Lung microvascular endothelial cell (primary cell): ENCODE data around the gene DAD1. TPM values are rescaled to one million over a fixed set of nuclear protein-coding genes. Genes with fewer than 3 reads are reported as not detected.
"Not testable (repeated sequence)": the region's sequence is repeated elsewhere in the genome, so short reads cannot be mapped to it uniquely, and the experiment has no call there.

Experiments
- DNase-seq, 2 donors: peaks; one replicate each; pipeline versions ENCODE4 v3.0.0 to v3.0.0-alpha.2; 2010; ENCODE audit warnings: low read depth in 2 of 2
- total RNA-seq: library from RNA; depleted of rRNA; stranded (reverse); fragments of >200 nt; gene quantifications from 2 replicates; pipeline ENCODE4 v1.2.1, GENCODE V29; 2014

The DAD1 gene
- total RNA-seq, result 300 and 362 TPM in 2 replicates

DNA sequence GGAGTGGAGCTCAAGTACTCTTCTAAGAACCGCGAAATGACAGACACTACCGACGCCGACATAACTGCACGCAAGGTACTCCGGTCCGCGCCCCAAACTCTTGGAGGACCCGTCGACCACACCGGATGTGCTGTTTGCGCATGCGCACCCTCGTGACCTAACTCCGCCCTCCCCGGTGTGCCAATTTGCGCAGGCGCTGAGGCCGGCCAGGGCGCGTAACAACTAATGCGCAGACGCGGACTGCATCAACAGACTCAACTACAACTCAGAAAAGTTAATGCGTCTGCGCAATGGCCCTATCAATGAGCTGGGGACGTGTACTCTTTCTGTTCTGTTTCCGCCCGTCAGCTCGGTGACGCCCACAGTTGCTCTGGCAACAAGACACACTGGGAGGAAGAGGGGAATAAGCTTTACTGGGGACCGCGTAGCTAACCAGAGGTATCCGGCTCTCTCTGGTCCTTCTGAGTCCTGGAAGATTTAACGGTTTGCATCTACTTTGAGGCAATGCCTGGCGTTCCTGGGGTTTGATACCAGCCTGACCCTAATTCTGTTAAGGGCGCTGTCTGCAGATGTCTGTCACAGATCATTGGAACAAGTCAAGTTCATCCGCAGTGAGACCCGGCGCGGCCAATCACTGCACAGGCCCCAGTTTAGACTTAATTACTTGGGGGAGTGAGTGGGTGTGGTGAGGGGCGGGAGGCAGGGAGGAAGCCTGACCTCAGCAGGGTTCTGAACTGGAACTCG lies at the start of gene DAD1:
TSS of gene DAD1 (minus strand) at position 129 of the 744 bp plus-strand sequence. CDS start at position 62, 67 bp downstream.
- peak; percentile 100 for DNase-seq

DNA sequence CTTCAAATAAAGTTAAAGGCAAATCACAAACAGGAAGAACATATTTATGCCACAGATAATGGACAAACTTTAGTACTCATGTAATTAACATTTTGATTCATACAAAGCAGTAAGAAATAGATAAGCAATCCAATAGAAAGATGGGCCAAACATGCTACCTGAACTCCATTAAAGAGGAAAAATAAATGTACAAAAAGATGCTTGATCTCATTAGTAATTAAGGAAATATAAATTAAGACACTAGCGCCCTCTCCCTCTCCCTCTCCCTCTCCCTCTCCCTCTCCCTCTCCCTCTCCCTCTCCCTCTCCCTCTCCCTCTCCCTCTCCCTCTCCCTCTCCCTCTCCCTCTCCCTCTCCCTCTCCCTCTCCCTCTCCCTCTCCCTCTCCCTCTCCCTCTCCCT lies 47.0 kb upstream of the DAD1 start:
- not testable (repeated sequence) for DNase-seq

DNA sequence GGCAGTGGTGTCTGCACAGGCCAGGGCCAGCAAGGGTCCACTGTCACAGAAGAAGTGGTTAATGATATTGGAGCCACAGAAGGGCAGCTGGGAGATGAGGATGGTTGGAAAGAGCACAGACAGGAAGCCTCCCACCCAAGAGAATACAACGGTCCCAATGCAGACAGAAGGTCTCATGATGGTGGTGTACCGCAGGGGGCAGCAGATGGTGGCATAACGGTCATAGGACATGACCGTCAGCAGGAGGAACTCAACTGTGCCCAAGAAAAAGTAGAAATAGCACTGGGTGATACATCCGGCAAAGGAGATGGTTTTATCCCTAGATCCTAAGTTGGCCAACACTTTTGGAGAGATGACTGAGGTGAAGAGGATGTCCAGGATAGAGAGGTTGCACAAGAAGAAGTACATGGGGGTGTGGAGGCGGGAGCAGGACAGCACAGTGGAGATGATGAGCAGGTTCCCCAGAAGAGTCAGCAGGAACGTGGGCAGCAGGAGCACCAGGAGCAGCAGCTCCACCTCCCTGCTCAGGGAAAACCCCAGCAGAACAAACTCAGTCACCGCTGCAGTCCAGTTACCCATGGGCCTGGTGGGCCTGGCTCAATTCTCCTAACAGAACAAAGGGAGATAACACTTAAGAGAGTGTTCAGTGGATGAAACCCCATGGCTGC lies 45.3 kb upstream of the DAD1 start:
- DNase-seq, result no peak

DNA sequence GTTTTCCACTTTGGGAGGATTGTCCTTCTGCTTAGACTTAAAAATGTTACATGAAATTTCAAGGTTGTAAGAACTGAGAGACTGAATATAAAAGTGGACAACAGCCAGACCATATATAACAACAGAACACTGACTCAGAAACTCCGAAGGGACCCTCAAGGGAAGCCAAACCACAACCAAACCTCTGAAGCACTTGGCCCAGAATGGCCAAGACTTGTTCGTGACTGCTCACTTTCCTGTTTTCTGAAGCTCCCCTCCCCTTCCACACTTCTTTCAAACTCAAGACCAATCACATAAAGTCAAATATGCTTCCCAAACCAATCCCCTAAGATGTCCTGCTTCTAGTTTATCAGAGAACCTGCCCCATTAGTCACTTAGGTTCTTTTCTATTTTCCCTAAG lies 41.5 kb upstream of the DAD1 start:
- DNase-seq, result peak in 1 of 2 donors; percentile 54

DNA sequence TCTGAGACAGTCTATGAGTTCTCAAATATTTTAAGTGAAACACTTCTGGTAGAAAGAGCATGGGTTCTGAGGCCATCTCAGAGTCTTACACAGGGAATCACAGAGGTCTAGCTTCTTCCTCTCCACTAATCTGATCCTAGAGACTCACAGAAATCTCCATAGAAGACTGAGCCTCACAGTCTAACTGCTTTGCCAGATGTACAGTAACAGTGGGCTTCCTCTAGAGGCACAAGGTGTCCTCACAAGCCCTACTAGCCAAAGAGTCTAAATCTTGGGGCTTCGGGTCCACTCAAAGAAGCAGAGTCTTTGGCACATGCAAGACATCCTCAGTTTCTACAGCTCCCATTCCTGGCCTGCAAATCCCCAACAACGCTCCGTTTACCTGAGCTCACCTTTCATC lies 41.0 kb upstream of the DAD1 start:
- DNase-seq, result no peak

DNA sequence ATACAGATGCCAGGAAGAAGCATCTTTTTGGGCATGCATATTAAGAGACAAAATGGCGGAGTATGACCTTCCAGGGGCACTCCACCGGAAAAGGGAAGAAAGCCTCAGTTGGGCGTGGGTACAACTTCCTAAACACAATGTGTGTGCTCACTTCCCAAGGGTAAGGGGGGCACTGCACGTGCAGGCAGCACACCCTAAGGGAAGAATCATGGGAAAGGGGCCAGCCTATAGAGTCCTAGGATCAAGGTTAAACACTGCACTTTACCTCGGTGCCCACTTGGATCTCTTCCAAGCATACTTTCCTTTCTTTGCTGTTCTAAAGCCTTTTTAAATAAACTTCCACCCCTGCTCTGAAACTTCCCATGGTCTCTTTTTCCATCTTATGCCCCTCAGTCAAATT lies 40.3 kb upstream of the DAD1 start:
- no peak for DNase-seq

DNA sequence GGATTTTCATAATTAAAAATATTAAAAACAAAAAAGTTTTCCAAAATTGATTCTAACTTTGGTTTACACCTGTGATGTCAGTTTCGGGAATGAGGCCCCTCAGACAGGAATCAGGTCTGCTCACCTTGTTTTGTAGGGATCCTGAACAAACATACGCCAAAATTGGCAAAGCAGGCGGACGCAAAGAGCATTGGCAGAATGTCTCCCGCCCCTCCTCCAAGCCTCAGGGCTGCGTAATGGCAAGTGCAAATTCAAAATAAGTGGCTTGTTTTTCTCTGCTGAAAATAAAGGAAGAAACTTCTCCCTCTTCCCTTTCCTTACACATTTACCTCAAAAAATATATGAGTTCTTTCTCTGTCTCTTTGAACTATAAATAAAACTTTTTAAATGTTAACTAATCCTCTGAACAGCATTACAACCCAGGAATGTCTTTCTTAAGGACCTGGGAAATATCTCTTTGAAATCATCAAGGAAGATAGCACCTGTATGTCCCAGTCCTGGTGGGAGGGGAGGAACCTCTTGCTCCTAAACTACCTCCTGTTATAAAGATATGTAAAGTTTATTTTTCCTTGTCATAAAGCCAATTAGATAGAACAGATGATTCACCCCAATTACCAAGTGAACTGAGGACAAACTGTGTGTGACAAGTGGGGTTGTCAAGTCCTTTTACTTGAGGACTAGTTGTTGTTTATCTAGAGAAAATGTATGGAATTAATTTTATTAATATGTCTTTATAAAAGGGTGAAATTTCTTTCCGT lies 38.7 kb upstream of the DAD1 start:
- DNase-seq, result no peak

DNA sequence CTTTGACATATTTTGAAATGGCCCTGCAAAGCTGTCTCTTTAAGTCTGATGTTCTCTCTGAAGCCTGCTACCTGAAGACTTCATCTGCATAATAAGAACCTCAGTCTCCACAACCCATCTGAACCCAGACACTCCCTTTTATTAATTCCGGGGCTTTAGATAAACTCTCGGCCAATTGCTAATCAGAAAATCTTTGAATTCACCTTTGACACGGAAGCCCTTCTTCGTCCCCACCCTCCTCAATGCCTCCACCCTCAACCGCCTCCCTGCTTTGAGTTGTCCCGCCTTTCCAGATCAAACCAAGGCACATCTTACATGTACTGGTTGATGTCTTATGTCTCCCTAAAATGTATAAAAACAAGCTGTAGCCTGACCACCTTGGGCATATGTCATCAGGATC lies 37.6 kb upstream of the DAD1 start:
- no peak for DNase-seq

DNA sequence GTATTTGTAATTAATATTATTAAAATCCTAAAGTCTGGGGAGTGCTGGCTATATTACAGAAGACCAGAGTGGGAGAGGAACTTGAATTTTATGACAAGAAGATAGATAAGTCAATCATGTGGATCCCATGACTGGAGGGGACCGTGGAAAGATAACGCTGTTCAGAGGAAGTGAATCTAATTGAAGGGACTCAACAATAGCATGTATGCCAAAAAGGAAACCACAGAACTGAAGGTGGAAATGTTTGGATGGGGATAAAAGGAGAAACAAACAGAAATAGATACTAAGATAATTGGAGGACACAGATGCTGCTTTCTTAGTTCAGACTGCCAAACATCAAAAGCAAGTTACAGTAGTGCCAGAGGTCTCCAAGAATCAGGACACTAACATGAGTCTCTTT lies 34.0 kb upstream of the DAD1 start:
- peak; percentile 54 to 63 for DNase-seq

DNA sequence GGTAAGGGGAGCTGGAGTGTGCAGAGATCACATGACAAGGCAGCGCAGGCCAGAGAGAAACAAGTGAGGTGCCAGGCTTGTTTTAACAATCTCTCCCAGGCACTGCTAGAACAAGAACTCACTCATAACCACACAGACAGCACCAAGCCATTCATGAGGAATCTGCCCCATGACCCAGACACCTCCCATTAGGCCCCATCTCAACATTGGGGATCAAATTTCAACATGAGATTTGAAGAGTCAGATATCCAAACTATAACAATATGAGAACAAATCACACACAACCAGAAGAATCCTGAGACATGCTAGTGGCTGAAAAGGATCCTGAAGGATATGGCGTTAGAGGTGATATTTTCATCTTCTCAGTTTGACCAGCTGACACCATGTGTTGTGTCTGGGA lies 33.2 kb upstream of the DAD1 start:
- DNase-seq, result no peak

DNA sequence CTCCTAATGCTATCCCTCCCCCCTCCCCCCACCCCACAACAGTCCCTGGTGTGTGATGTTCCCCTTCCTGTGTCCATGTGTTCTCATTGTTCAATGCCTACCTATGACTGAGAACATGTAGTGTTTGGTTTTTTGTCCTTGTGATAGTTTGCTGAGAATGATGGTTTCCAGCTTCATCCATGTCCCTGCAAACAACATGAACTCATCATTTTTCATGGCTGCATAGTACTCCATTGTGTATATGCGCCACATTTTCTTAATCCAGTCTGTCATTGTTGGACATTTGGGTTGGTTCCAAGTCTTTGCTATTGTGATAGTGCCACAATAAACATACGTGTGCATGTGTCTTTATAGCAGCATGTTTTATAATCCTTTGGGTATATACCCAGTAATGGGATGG lies 26.7 kb upstream of the DAD1 start:
- DNase-seq, result not testable (repeated sequence)

DNA sequence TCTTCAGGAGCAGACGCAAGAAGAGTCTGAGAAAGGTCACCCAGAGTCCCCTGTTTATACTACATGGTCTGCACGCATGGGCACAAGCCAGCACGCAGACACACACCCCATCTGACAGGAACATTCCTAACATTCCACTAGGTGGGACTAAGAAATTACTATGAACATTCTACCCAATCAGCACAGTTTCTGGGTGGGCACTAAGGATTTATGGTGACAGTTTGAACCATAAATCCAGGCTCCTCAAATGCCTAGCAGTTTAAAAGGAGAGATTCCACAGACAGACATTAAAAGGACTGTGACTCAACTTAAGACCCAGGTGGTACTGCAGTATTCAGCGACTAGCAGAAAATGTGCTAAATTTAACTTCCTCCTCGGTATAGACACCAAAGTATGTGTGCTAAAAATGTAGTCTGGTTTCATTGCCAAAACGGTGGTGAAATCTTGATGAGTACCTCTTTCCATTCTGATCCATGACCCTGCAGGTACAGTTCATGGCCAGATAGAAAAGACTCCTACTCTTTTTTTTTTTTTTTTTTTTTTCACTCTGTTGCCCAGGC lies 25.3 kb upstream of the DAD1 start:
- DNase-seq, result peak; percentile 90 to 96

DNA sequence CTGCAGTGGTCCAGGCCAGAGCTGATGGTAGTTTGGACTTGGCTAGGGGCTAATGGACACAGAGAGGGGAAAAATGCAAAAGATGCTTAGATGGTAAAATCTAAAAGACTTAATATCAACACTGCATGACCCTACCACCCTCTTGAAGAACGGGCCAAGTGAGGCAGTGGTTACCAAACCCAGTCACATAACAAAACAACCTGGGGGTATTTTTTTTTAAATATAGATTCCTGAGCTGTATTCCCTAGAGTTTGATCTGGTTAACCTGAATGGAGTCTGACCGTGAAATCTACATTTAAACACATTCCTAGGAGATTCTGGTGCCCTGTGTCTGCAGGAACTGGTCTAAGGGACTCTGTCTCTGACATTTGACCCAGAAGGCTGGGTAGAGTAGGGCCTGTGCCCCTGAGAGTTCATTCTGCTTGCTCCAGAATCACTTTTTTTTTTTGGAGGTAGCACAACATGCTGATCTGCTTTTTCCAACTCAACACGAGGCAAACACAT lies 24.8 kb upstream of the DAD1 start:
- no peak for DNase-seq

DNA sequence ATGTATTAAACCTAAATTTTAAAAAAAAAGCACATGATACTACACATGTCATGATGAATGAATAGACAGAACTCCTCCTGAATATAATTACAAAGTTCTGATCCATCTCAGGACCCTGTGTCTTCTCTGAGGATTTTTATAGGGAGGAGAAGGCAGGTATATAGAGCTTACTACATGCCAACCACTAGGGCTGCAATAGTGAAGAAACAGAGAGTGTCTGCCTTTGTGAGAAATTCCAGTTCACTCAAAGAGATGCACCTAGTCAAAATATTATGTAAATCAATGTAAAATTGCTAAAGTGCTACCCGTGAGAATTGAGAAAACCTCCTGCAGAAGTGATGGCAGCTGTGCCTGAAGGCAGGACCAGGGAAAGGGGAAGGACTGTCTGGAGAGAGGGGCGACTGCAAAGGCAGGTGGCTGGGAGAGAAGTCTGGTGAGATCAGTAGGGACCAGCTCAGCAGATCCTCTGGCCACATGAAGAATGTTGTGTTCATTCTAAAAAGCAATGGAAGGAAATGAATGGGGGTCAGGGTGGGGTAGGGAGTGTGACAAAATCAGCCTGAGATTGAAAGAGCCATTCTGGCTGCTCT lies 24.2 kb upstream of the DAD1 start:
- DNase-seq, result peak in 1 of 2 donors; percentile 17

DNA sequence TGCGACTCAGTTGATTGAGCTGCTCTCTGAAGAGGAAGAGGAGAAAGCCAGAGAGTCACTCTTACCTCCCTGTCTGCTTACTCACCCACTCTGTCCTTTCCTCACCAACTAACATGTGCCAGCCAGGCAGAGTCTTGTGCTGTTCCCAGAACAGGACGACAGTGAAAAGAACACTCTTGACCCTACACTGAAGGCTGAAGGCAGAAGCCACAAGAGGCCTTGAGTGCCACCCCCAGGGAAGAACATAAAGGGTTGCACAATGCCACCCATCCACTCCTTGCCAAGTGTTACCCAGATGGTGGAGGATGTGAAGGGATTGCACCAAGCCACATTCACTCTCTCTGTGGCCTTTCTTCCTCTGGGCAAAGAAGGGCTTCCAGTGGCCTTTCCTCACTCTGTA lies 21.9 kb upstream of the DAD1 start:
- DNase-seq, result no peak

DNA sequence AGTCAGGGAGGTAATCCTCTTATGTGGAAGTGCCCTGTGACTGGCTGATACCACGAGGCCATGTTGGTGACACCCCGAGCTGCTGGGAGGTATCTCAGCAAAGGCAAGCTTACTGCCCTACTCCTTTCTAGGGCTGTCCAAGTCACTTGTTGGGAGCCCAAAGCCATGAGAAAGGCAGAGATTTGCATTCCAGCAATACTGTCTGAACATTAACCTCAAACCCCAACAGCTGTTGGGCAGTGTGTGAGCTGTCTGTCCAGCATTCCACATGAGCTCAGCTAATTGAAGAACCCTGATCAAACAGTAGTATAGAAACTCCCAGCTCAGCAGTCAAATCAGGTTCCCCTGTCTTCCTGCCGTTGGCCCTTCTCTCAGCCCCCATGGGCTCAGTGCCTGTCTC lies 18.3 kb upstream of the DAD1 start:
- DNase-seq, result no peak

DNA sequence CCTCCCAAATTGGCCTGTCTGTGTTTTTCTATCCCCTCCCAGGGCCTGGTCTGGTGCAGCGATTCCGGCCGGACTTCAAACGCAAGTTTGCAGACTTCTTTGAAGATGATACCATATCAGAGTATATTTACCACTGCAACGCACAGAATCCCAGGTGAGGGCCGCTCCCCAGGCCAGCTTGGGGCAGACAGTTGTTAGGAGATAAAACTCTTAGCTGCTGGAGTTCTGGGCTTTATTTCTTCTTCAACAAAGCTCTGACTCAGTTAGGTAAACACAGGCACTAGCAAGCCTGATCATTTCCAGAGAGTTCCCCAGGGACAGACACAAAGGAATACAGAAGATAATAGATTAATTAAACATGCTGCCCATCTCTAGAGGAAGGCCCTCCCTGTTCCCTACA lies 17.4 kb upstream of the DAD1 start:
- no peak for DNase-seq

DNA sequence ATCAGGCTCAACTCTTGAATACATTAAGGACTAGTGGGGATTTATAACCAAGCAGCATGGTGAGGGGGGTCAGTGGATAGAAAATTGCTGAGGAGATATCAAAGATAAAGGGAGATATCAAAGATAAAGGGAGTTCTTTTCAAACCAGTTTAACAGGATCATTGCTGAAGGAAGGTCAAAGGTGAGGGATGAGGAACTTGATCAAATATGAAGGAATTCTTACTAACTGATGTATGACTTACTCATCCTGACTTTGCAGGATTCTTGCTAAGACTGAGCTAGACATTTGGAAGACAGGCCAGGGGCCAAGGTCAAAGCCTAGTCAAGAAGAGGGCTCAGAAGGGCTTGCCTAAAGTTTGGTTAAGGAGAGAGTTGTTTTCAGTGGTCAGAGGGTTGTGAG lies 13.8 kb upstream of the DAD1 start:
- peak in 1 of 2 donors; percentile 36 for DNase-seq

DNA sequence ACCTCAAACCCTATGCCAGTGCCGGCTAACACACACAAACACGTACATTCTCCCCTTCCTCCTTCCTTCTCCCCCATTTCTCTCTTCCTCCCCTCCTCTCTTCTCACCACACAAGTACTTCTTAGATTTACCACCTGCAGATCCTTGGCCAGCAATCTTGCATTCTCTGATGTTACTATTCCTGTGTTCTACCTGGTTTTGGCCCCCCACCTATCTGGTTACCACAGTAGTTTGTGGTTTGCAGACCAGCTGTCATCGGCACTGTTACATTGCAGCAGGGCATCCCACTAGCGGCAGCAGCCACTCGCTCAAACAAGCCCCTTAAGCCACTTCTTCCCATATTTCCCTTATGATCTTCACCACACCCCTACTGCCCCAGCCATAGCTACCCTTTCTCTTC lies 13.0 kb upstream of the DAD1 start:
- DNase-seq, result no peak

DNA sequence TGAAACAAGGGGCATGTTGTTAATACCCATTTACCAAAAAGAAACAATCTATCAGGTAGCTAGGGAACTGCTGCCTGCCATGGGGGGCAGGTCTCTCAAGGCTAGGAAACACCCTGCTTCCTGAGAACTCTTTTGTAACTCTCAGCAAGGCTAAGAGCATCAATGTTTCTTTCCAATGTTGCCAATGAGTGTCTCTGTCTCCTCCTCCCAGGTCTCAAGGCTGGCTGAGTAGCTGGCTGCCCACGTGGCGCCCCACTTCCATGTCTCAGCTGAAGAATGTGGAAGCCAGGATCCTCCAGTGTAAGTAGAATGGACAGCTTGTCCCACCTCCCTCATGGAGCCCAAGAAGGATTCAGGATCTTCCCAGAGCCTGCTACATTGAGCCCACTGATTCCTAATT lies 12.4 kb upstream of the DAD1 start:
- DNase-seq, result no peak

DNA sequence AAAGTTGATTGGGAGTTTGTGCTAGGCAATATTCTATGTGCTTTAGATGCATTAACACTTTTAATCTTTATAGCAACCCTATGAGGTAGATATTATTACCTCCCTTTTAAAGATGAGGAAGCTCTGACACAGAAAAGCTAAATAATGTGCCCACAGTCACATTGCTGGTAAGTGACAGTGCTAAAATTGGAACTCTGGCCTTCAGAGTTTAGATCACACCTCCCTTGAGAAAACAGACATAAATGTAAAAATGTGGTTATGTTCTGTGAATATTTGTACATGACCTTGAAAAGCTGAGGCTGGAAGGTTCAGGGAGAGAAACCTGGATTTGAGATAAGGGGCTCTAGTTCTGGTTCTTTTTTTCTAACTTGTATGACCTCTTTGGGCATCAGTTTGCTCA lies 11.0 kb upstream of the DAD1 start:
- DNase-seq, result no peak

DNA sequence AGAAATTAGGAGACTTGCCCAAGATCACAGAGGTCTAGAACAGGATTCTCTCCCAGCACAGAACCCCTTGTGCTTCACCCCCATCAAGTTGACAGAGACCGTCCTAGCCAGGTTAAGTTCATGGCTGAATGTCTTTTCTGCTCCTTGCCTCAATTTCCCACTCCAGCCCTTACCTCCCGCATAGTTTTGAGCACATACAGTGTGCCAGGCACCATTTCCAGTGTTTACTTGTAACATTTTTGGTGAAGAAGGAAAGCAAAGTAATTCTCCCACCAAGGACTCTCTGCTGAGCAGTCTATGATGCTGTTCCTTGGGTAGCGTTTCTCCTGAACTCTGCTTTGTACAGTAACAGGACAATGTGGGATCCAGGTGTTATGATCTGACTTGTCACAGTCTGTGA lies 10.3 kb upstream of the DAD1 start:
- DNase-seq, result no peak
